Activated T-cell treated with anti-CD3 and anti-CD28 coated beads for 48 hours (primary cell): ENCODE data around the gene LCMT1.
"Not testable (repeated sequence)": the region's sequence is repeated elsewhere in the genome, so short reads cannot be mapped to it uniquely, and the experiment has no call there.

Experiments used
- DNase-seq: peaks from one replicate; pipeline ENCODE4 v3.0.0-alpha.2; 2020; ENCODE audit warnings: low read depth

LCMT1 gene

GRCh38 chr16:25095636-25096035 is 15.9 kb upstream of the LCMT1 start:
- no peak for DNase-seq

DNA sequence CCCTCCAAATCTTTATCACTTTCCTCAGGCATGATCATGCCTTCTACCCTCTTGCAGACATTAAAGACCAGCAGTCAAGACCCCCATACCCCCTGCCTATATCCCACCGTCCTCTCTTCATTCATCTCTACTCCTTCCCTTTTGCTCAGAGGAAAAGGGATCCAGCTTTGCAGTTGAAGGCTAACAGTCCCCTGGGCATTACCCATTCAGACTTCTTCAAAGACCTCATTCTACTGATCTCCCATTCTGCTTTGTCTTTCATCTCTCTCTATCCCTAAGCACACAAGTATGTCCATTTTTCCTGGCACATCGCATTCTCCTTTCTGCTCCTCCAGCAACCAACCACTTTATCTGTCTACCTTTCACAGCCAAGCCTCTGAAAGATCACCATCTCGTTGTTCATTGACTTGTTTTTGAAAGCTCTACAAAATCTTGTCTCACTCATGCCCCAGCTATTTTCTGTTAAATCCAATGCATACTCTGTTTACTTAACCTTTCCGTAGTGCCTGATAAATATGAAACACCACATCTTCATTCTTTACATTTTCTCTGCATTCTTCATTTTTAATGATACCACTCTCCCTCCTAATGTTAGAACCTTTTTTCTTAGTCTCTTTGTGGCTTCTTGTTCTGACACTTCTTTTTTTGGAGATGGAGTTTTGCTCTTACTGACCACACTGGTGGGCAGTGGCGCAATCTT is 14.1 kb upstream of the LCMT1 start:
- no peak for DNase-seq

DNA sequence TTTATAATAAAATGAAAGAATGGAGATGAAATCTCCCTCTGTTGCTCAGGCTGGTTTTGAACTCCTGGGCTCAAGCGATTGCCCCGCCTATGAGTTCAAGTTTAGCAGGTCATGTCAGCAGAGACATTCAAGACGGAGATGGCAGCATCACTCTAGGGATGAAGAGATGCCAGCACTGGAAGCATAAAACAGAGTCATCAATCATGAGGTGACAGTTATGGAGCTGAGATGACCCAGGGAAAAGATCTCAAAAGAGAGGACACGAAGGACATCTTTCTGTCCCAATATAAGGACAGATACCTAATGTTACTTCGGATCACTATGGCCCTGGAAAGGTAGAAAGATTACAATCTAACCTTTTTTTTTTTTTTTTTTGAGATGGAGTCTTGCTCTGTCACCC is 11.0 kb upstream of the LCMT1 start:
- no peak for DNase-seq

DNA sequence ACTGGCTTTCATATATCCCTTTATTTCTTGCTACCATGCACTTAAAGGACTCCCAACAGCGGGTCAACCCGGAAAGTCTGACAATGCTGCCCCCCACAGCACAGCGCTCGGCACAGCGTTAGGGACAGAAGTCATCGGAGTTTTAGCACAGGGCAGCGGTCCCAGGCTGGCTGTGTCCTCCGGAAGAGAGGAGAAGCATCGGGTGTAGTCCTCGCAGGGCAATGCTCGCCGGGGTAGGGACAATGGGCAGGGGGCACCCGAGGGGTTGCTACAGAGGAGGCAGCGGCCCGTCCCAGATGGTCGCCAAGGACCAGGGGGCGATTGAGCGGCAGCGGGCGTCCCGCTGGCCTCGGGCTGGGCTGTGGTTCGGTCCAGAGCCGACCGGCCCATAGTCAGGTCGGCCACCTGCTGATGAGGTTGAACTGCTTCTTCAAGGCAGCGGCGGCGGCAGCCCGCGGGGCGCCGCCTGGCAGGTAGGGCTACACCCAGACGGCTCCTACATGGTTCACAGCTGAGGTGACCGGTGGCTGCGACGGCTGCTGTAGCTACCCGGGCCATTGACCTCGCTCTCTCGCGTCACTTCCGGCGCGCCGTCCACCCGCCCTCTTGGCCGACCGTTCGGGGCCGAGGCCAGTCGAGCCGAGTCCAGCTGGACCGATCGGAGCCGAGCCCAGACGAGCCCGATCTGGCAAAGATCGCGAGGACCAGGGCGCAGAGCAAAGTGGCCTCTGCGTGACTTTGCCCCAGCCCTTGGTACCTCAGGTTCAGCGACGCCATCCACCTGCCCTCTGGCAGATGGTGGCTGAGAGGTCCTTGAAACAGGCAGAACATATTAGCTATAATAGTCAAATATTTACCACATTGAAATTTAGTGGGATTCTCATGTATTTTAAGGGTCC is 4.7 kb upstream of the LCMT1 start:
- peak; percentile 83 for DNase-seq

DNA sequence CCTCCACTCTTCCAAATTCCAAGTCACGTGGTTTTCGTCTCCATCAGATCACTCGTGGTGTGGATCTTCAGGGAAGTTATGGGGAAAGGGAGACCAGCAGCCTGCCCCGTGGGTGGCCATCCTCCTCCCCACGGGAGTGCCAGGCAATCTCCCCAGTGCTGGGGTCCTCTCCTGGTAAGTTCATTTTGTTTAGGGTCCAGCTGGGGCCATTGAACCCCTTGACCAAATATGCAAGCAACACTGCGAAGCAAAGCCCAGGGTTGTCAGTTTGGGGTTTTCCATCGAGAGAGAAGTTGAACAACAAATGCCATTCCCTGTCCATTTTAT is 4.1 kb upstream of the LCMT1 start:
- no peak for DNase-seq

DNA sequence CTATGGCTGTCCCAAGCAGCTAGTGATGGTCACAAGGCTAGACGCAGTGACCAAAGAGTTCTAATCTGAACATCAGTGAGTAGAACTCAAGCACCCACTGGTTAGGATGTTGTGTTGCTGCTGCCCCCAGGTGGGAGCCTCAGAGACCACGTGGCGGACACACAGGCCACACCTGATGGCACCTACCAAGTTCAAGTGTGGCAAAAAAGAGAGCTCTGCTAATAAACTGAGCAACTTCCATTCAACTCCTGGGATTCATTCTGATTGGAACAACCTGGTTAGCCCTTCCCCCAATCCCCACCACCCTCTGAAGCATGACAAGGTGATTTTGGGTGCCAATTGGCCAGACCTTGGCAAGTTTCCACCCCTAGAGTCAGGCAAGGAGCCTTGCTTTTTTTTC is 3.5 kb upstream of the LCMT1 start:
- DNase-seq = no peak

DNA sequence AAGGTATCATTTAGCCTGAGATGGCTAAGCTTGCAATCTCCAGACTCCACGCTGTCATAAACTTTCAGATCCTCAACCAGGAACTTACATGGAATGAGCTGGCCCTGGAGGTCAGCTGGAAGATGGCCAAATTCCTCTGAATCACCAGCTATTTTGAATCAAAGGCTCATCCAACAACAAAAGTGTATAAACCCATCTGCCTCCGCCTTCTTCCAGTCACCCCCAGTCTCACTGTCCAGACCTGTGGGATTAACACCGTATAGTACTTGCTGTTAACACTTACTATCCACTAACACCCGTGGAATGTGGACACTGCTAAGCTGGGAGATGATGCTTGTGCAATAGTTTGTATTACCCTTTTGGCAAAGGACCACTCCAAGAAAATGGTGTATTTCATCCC is 1.9 kb upstream of the LCMT1 start:
- no peak for DNase-seq

DNA sequence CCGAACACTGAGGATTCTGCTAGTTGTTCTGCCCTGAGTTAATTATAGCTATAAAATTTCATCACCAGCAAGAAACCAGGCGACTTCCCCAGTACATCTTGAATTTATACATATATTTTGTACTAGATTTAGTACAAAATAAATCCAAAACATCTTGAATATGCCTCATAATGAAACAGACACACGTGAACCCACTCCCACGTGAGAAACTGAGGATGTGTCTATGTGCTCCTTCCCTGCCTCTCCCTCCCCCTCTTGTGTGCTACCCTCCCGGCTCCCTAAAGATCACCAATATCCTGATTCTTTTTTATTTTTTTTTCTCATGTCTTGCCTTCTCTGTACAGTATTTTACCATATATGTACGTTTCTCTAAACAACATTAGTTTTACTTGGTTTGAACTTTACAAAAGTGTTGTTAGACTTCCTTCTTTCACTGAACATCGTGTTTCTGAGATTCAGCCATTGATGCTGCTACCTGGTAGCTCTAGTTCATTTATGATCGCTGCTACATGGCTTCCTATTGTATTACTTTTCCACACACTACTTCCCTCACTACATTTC is 1.1 kb upstream of the LCMT1 start:
- DNase-seq = no peak

DNA sequence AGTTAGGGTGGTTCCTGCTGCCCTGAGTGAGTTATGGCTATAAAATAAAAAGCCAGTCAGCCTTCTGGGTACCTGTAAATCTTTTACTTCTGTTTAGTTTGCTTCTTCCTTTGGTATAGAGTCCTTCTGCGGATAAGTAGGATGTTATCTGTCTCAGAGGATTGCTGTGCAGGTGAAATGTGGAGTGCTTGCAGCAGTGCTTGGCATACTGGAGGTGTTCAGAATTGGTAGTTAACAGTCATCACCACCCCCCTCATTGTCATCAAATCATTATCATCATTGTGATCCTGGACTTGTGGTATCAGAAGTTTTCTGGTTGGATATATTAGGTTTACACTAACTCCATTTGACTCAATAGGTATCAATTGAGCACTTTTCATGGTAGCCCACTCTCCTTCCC is 2.6 kb downstream of the LCMT1 start:
- no peak for DNase-seq

DNA sequence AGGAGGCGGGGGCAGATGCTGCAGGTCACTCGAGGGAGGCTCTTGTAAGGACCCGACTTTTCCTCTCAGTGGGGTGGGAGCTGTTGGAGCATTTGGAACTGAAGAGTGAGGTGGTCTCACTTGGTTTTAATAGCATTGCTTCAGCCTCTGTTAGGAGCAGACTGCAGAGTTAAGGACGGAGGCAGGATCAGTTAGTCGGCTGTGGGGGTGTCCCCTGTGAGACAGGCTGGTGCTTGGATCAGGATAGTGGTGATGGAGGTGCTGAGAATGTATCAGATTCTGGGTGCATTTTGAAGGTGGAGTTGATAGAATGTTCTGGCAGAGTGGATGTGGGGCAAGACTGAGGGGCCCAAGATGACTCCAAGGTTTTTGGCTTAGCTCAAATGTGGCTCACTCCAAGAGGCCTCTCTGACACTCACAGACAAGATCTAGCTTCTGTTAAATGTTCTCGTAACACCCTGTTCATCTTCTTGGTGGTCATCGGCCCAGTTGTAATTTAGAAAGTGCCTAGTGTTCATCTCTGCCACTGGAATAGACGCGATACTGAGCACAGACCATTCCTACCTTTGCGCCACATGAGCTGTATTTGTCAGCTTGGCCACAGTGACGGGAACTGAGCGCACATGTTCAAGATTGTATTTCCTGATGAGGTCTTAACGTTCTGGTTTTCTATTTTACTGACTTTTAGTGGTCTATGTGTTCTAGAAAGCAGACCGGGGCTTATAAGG is 7.5 kb downstream of the LCMT1 start:
- no peak for DNase-seq

- DNase-seq = no peak
Observed at GRCh38 chr16:25121824-25122600, 10.5 kb downstream of the LCMT1 start.

DNA sequence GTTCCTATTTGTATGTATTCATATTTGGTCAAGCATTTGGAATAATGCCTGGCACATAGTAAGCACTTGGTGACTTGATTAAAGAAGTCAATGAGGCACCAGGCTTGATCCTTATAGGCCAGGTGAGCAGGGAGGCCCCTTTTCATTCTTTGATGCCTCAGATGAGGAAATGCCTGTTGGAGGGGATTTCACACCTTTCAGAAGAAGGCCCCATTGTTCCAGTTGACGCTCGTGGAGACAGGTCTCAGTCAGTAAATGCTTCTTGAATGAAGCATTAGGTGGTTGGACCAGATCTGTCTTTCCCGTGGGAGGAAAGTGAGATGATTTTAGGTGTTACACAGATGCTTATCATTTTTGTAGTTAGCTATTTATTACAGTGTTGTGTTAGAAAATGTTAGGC is 13.0 kb downstream of the LCMT1 start:
- DNase-seq = no peak

DNA sequence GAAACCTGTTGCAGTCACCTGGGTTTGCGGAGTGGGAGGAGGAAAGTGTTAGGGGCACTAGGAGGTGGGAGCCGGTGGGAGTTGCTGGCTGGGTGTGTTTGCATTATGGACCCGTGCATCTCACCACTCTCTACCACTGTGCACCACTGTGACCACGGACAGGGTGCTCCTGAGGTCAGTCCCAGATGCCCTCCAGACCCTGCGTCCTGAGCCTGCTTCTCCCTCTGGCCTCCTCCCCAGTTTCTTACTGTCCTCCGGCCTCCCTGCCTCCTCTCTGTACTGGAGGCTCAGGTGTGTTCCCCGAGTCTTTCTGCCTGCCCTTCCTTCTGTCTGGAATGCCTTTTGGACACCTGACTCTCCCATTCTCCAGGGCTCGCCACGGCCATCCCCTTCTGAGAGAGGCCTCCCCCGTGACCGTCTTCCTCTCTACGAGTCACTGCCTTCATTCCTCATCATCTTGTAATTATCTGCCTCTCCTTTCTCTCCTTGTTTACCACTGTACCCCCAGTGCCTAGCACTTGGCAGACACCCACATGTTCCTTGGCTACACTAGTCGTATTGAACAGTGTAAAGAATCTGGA is 14.6 kb downstream of the LCMT1 start:
- not testable (repeated sequence) for DNase-seq

GRCh38 chr16:25126820-25127232 is 15.3 kb downstream of the LCMT1 start:
- peak; percentile 30 for DNase-seq

DNA sequence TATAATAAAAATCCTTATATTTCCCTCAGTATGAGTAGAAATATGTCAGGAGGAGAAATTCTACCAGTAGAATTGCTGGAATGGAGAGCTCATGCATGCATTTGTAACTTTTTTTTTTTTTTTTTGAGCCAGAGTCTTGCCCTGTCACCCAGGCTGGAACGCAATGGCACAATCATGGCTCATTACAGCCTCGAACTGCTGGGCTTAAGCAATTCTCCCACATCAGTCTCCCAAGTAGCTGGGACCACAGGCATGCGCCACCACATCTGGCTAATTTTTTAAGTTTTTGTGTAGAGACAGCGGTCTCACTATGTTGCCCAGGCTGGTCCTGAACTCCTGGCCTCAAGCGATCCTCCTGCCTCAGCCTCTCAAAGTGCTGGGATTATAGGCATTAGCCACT is 21.2 kb downstream of the LCMT1 start:
- DNase-seq = not testable (repeated sequence)

DNA sequence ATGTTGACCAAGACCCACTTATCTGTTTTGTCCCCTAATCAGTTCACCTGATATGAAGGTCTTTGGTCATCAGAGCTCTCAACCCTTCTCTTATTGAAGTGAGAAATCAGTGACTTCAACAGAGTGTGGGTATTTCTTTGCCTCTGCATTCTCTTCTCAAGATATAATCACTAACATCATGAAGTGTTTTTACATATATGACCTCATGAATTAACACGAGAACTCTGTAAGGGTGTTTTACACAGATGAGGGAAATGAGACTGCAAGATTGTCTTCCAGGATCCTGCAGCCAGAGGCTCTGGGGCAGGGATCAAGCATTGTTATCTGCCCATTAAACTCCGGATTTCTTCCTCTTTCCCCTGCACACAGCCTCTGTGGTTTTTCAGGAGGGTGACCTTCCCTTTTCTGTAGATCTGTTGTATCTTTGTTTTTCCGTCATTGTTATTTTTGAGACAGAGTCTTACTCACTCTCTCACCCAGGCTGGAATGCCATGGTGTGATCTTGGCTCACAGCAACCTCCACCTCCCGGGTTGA is 22.7 kb downstream of the LCMT1 start:
- DNase-seq = no peak

- no peak for DNase-seq
Observed at GRCh38 chr16:25135254-25135878, 23.8 kb downstream of the LCMT1 start.

GRCh38 chr16:25138130-25138529 is 26.6 kb downstream of the LCMT1 start:
- DNase-seq = no peak

DNA sequence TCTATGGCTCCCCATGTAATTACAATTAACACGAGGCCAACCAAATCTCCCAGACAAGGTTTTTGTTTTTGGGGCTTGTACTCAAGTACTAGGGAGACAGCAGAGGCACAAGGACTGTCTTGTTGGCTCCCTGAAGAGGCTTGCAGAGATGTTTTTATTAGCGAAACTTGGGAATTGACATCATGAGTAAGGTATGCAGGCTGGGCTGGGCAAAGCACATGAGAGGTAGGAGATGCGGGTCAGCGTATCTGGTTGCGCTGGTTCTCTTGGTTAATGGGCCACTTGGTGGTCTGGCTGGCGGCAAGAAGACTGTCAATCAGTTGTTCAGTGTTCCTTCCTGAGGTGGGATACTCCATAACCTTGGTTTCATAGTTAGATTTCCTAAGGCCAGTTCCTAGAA is 28.9 kb downstream of the LCMT1 start:
- no peak for DNase-seq

DNA sequence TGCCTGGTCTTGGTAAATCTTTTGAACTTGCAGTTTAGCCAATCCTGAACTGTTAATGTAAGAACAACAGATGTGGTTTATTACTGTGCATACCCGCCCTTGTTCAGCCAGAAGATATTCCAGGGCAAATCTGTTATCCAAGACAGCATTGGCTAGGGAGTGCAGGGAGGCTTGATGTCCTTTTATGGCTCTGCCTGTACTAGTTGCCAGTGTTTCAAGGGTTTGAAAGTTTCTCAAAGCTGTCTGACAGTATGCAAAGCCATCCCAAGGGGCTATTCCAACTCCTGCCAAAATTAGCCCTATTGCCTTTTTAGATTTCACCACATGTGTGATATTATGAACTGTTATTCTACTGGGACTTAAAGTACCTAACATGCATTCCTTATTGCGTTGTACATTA is 30.1 kb downstream of the LCMT1 start:
- DNase-seq = no peak

DNA sequence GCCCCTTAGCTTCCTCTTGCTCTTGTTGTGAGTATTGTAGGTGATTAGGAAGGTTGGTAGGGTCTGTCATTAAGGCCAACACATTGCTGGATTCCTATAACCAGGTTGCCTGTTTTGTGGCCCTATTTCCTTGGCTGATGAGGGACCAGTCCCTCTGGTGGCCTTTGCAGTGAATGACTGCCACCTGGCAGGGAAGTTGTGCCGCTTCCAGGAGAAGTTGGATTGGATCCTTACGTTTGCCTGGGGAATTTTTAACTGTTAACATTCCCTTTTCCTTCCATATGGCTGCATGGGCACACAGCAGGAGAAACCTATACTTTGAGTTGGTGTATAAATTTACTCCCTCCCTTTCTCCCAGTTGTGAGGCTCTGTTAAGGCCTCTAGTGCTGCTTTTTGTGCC is 32.4 kb downstream of the LCMT1 start:
- no peak for DNase-seq
